AG10803 (cell line): ENCODE measurements around the gene ASTN1.

Experiments used
- DNase-seq: peaks from one replicate; pipeline ENCODE4 v3.0.0; 2010; ENCODE audit warnings: low read depth
- H3K4me3 ChIP-seq: 2 replicates; pipeline ENCODE4 v1.5.1; 2011; ENCODE audit warnings: mild to moderate bottlenecking, low read length, control low read depth
- TF ChIP-seq, protein P1 (sequence below): conservative IDR thresholded peaks from 2 replicates; pipeline ENCODE4 v1.5.1; 2011; ENCODE audit warnings: mild to moderate bottlenecking, low read length, control low read depth, inconsistent platforms

The ASTN1 gene

DNA sequence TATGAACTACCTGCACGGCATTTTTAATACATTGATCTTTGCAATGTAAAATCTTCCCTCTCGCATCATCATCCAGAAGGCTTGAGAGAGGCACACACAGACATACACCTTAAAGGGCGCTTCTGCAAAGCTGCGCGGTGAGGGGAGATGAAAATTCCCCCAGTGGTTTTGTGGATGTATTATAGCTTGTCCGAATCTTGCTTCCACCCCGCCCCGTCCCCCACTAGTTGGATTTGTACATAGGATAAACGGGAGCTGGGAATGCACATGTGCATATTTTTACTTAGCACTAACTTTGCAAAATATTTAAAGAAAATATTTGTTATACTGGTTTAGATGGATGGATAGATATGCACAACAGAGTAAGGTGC is 542 bp upstream of the ASTN1 start:
- no peak overlapping the region for H3K4me3 ChIP-seq
- TF ChIP-seq, protein P1, sequence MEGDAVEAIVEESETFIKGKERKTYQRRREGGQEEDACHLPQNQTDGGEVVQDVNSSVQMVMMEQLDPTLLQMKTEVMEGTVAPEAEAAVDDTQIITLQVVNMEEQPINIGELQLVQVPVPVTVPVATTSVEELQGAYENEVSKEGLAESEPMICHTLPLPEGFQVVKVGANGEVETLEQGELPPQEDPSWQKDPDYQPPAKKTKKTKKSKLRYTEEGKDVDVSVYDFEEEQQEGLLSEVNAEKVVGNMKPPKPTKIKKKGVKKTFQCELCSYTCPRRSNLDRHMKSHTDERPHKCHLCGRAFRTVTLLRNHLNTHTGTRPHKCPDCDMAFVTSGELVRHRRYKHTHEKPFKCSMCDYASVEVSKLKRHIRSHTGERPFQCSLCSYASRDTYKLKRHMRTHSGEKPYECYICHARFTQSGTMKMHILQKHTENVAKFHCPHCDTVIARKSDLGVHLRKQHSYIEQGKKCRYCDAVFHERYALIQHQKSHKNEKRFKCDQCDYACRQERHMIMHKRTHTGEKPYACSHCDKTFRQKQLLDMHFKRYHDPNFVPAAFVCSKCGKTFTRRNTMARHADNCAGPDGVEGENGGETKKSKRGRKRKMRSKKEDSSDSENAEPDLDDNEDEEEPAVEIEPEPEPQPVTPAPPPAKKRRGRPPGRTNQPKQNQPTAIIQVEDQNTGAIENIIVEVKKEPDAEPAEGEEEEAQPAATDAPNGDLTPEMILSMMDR: no peak

DNA sequence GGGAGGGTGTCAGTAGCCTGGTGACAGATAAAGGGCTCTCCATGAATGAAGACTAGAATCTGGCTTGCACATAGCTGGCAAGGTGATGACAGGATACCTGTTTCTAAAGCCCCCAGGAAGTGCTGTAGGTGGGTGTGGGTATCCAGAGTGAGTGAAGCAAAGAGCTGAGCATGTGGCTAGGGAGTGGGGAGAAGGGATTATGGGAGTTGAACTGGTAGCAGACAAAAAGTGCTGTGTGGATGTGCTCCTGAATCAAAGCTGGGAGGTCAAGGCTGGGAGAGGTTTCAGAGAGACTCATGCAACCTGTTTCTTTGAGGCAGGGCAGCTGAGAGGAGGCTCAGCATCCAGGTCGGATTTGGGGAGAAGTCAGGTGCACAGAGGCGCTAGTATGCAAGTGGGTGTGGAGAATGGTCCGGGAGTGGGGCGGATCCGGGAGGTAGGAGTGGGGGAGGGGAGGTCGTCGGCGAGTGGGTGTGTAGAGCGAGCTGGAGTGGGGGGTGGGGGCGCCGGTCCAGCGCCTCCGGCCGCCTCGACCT is 600 bp downstream of the ASTN1 start:
- DNase-seq: no peak
- H3K4me3 ChIP-seq: peak overlapping the region; percentile 37; the same call in 1 of the 2 replicates
- TF ChIP-seq, protein P1: no peak

More for the DNA sequence above, 542 bp upstream of the ASTN1 start:
- no peak for DNase-seq

DNA sequence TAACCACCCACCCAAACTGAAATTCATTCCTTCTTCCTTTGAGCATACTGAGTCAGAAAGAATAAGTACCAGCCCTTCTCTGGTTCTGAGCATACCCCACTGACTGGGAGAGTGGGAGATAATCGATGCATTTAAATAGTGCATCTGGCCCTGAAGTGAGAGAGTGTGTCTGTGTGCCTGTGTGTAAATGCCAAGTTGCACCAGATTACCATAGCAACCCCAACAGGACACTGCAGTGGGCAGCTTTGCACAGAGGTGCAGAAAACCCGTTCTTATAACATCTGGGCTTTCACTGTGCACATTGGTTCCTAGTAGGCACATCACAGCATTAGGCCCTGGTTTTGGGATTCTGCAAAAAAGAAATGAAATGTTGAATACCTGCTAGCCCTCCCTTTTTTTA is 2.3 kb downstream of the ASTN1 start:
- H3K4me3 ChIP-seq: no peak overlapping the region
- no peak for DNase-seq
- TF ChIP-seq, protein P1: no peak

DNA sequence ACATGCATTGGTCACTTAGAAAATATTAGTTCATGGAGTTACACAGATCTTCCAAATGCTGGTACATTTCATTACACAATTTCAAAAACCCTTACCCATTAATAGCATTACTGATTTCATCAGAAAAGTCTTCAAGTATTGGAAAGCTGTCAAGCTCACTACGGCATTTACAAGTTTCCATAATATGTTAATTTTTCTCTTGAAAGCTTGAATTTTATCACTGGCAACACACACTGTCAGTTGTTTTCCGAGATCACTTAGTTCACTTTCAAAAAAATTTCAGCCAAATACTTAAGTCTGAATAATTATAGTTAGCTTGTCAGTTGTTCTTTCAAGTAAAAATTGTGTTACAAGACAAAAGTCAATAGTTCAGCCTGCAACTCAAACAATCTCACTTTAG is 18.0 kb downstream of the ASTN1 start:
- TF ChIP-seq, protein P1: no peak
- H3K4me3 ChIP-seq: no peak overlapping the region
- DNase-seq: no peak

DNA sequence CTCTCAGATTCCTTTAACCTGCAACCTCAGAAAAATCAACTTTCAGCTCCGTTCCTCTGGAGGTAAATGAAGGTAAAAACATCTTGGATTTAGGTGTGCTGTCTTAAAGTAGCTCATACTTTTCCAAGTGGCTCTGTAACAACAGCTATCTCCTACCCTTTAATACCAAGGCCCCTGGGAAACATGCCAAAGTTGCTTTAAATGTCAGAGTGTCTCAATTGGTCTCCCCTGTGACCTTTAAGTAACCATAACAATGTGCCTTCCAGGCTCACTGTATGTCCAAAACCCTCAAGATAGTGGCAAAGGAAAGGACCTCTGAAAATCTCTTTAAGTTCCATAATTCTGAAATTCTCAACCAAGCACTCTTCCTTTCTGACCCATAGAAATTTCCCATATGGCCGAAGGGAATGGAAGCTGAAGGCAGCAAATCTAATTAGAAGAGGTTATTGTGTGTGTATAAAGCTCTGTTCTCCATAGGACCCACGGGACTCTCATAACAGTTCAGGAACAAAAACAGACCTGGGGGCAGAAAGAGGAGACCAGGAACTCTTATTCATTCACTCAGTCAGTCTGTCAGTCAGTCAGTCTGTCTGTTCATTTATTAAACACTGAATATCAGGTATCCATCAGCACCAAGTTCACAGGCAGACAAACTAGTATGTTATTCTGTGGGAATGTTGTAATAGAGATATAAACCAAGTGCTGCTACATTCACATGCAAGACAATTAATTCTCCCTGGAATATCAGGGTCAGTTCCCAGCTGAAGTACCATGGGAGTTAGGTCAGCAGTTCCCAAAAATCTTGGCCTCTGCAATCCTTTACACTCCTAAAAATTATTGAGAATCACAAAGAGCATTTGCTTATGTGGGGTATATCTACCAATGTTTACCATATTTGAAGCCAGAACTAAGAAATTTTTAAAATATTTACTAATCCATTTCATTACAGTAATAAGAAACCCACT is 19.1 kb downstream of the ASTN1 start:
- DNase-seq: no peak
- H3K4me3 ChIP-seq: no peak overlapping the region
- TF ChIP-seq, protein P1: no peak

DNA sequence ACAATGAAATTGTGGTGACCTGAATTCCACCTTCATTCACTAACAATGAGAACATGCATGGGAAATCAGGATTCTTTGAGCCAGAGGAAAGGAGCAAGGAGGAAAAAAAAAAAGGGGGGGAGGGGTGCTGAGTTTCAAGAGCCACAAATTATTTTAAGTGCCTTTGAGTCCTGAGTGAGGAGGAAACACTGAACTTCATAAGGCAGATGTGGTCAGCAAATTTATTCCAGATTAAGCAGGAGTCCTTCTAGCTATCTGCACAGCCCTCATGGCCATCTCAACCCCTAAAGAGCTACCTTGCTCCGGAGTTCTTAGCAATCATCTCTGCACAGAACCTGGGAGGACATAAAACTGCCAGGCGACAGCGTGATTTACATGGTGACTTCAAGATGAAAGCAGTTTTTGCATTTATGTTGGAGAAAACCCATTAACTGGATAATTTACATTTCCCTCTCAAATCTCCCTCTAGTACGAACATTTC is 21.7 kb downstream of the ASTN1 start:
- H3K4me3 ChIP-seq: no peak overlapping the region
- TF ChIP-seq, protein P1: no peak
- no peak for DNase-seq

DNA sequence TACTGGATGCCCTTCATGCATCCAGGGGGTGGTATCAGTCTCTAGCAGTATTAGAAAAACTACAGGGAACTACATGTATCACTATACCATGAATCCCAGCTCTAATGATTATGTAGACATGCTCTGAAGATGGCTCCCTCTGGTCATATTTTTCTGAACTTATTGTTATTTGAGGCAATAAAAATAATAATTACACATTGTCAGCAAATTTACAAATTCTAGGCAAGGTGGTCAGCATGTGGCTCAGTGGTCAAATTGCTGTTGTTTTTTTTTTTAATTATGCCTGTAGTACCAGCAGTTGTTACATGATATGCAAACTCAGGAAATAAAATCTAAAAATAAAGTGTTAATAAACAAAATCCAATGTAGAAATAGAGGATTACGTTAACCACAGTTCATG is 22.5 kb downstream of the ASTN1 start:
- TF ChIP-seq, protein P1: no peak
- no peak for DNase-seq
- H3K4me3 ChIP-seq: no peak overlapping the region
